Panc1 (cell line): Measurements from ENCODE around the gene LRRK1. TPM values are rescaled to one million over a fixed set of nuclear protein-coding genes. Genes with fewer than 3 reads are reported as not detected.

Experiments used
- ATAC-seq: fragments of 200-7000 bp; cut with Tn5 transposase; 2 replicates; pipeline ENCODE4 v1.9.1; 2020; ENCODE audit warnings: mild to moderate bottlenecking, moderate library complexity
- BruUV-seq: library from RNA; stranded (reverse); fragments of 400-500 nt; replicated peaks from 2 replicates; lab custom pipeline; 2021; lab: Mats Ljungman, UMichigan
- CTCF ChIA-PET: fragments of 300-600 bp; sonication (Branson Sonifier 250); formaldehyde crosslinking; loops from one replicate; lab custom pipeline; 2022; ENCODE audit warnings: antibody characterized with exemption; lab: Charles Lee
- POLR2A ChIA-PET: fragments of 300-600 bp; sonication (Branson Sonifier 250); formaldehyde crosslinking; loops from one replicate; lab custom pipeline; 2022; ENCODE audit warnings: antibody characterized with exemption; lab: Charles Lee
- DNase-seq: peaks from one replicate; pipeline ENCODE4 v3.0.0-alpha.2; 2010; ENCODE audit warnings: low read depth, low spot score
- H3K27ac ChIP-seq: 2 replicates; pipeline ENCODE4 v1.5.1; 2011; ENCODE audit warnings: mild to moderate bottlenecking, low read length, inconsistent platforms
- H3K27me3 ChIP-seq: fragments of 200-500 bp; sonication (Bioruptor generic); 2 replicates; pipeline ENCODE4 v1.6.0; 2014; ENCODE audit warnings: low read length, inconsistent platforms; ENCODE audit not compliant: control insufficient read depth, insufficient read depth
- H3K36me3 ChIP-seq: fragments of 200-500 bp; sonication (Bioruptor generic); 2 replicates; pipeline ENCODE4 v1.5.1; 2014; ENCODE audit warnings: inconsistent platforms, mild to moderate bottlenecking, low read length, moderate library complexity; ENCODE audit not compliant: control insufficient read depth, insufficient read depth
- H3K4me1 ChIP-seq: 2 replicates; pipeline ENCODE4 v1.5.1; 2011; ENCODE audit warnings: inconsistent platforms, mild to moderate bottlenecking, low read length, moderate library complexity; ENCODE audit not compliant: control insufficient read depth, insufficient read depth
- H3K4me3 ChIP-seq, 2 experiments: 2 replicates each; pipeline ENCODE4 v1.5.1; 2011 to 2012; ENCODE audit warnings: low read depth in 2 of 2, low read length in 2 of 2, mild to moderate bottlenecking in 2 of 2, inconsistent platforms in 1 of 2, moderate library complexity in 1 of 2
- H3K9me3 ChIP-seq: fragments of 200-500 bp; sonication (Bioruptor generic); 2 replicates; pipeline ENCODE4 v1.5.1; 2014; ENCODE audit warnings: low read depth, mild to moderate bottlenecking, inconsistent platforms, low read length, moderate library complexity; ENCODE audit not compliant: control insufficient read depth, insufficient read depth
- CTCF ChIP-seq: fragments of 450-650 bp; IDR thresholded peaks from 2 replicates; pipeline ENCODE4 v1.5.1; 2017; ENCODE audit warnings: mild to moderate bottlenecking
- POLR2AphosphoS5 ChIP-seq: IDR thresholded peaks from 2 replicates; pipeline ENCODE4 v1.6.1; 2012; ENCODE audit warnings: mild to moderate bottlenecking, low read depth, low read length, moderate library complexity
- REST ChIP-seq, 2 experiments: IDR thresholded peaks; 2 replicates each; pipeline ENCODE4 v1.6.1; 2011 to 2012; ENCODE audit warnings: low read depth in 2 of 2, control low read depth in 1 of 2, low read length in 1 of 2, mild to moderate bottlenecking in 1 of 2, moderate library complexity in 1 of 2; ENCODE audit not compliant: insufficient read depth in 1 of 2
- SIN3A ChIP-seq: IDR thresholded peaks from 2 replicates; pipeline ENCODE4 v1.6.1; 2012; ENCODE audit warnings: low read depth, mild to moderate bottlenecking, low read length, moderate library complexity, borderline replicate concordance; ENCODE audit not compliant: insufficient read depth
- TCF7L2 ChIP-seq: IDR thresholded peaks from 2 replicates; pipeline ENCODE4 v1.6.1; 2011; ENCODE audit warnings: mild to moderate bottlenecking, low read depth, low read length, inconsistent platforms
- in situ Hi-C: cut with HindIII; loops from 2 replicates; pipeline ENCODE4 v1.10.0; 2016; ENCODE audit warnings: low sequenced_read_pairs, low pct_unique_long_range_greater_than_20kb
- intact Hi-C: fragments of 100-400 bp; cut with micrococcal nuclease; formaldehyde crosslinking; loops from one replicate; pipeline ENCODE4 v1.10.0; 2022; ENCODE audit not compliant: unreplicated experiment
- total RNA-seq: library from RNA; stranded (reverse); gene quantifications from one replicate; pipeline ENCODE4 v1.2.1, GENCODE V29; 2021; ENCODE audit not compliant: unreplicated experiment

The LRRK1 gene
- total RNA-seq, 1 experiment from 2014 or later, result 88.0 TPM

GRCh38 chr15:100923076-100923475 is 3.9 kb downstream of the LRRK1 start:
- no peak for DNase-seq
- ATAC-seq, result no peak
- no TSS peak for BruUV-seq
- Histone ChIP-seq H3K27me3 (no peaks in the 10 kb centered on the region), H3K4me3 (no peak overlapping the region), H3K9me3 (no peaks in the 10 kb centered on the region), H3K36me3 (peaks cover 15% of the 10 kb centered on the region), H3K27ac (peak overlapping the region; percentile 99), H3K4me1 (peaks cover 40% of the 10 kb centered on the region)
- TF ChIP-seq TCF7L2, result no peak
- TF ChIP-seq POLR2AphosphoS5, result no peak
- no peak for TF ChIP-seq REST (IDR thresholded peaks at IDR 0.05; ENCODE audit: insufficient read depth in 1 of 2, low read depth in 2 of 2, low read length in 1 of 2)
- TF ChIP-seq SIN3A, result no peak
- no peak for TF ChIP-seq CTCF
- CTCF ChIA-PET, result no interaction called here
- POLR2A ChIA-PET, result no interaction called here
- in situ Hi-C loops (no loop called here), intact Hi-C loops (no loop called here)

GRCh38 chr15:100923902-100924301 is 4.7 kb downstream of the LRRK1 start:
- DNase-seq (no peak), ATAC-seq (no peak)
- peak overlapping the region; percentile 99; the same call in 1 of the 2 replicates for H3K27ac ChIP-seq
- TF ChIP-seq TCF7L2, result no peak
- no peak for TF ChIP-seq CTCF
- H3K27me3 ChIP-seq, result no peaks in the 10 kb centered on the region
- H3K9me3 ChIP-seq, result no peaks in the 10 kb centered on the region
- intact Hi-C loops (no loop called here), in situ Hi-C loops (no loop called here)
- no TSS peak for BruUV-seq
- peaks cover 16% of the 10 kb centered on the region for H3K36me3 ChIP-seq
- CTCF ChIA-PET, result no interaction called here
- POLR2A ChIA-PET, result no interaction called here
- H3K4me3 ChIP-seq, result no peak overlapping the region
- H3K4me1 ChIP-seq, result peaks cover 44% of the 10 kb centered on the region
